Panc1 (cell line): ENCODE measurements around the gene MRC2. TPM values are rescaled to one million over a fixed set of nuclear protein-coding genes. Genes with fewer than 3 reads are reported as not detected.
A peak's percentile ranks its signal among the peaks of the same experiment; 100 is the strongest.

Source experiments
- ATAC-seq: fragments of 200-7000 bp; cut with Tn5 transposase; 2 replicates; pipeline ENCODE4 v1.9.1; 2020; ENCODE audit warnings: mild to moderate bottlenecking, moderate library complexity
- BruUV-seq: library from RNA; stranded (reverse); fragments of 400-500 nt; replicated peaks from 2 replicates; lab custom pipeline; 2021; lab: Mats Ljungman, UMichigan
- CTCF ChIA-PET: fragments of 300-600 bp; sonication (Branson Sonifier 250); formaldehyde crosslinking; loops from one replicate; lab custom pipeline; 2022; ENCODE audit warnings: antibody characterized with exemption; lab: Charles Lee
- POLR2A ChIA-PET: fragments of 300-600 bp; sonication (Branson Sonifier 250); formaldehyde crosslinking; loops from one replicate; lab custom pipeline; 2022; ENCODE audit warnings: antibody characterized with exemption; lab: Charles Lee
- DNase-seq: peaks from one replicate; pipeline ENCODE4 v3.0.0-alpha.2; 2010; ENCODE audit warnings: low read depth, low spot score
- H3K27ac ChIP-seq: 2 replicates; pipeline ENCODE4 v1.5.1; 2011; ENCODE audit warnings: mild to moderate bottlenecking, low read length, inconsistent platforms
- H3K27me3 ChIP-seq: fragments of 200-500 bp; sonication (Bioruptor generic); 2 replicates; pipeline ENCODE4 v1.6.0; 2014; ENCODE audit warnings: low read length, inconsistent platforms; ENCODE audit not compliant: control insufficient read depth, insufficient read depth
- H3K36me3 ChIP-seq: fragments of 200-500 bp; sonication (Bioruptor generic); 2 replicates; pipeline ENCODE4 v1.5.1; 2014; ENCODE audit warnings: inconsistent platforms, mild to moderate bottlenecking, low read length, moderate library complexity; ENCODE audit not compliant: control insufficient read depth, insufficient read depth
- H3K4me1 ChIP-seq: 2 replicates; pipeline ENCODE4 v1.5.1; 2011; ENCODE audit warnings: inconsistent platforms, mild to moderate bottlenecking, low read length, moderate library complexity; ENCODE audit not compliant: control insufficient read depth, insufficient read depth
- H3K4me3 ChIP-seq, 2 experiments: 2 replicates each; pipeline ENCODE4 v1.5.1; 2011 to 2012; ENCODE audit warnings: low read depth in 2 of 2, low read length in 2 of 2, mild to moderate bottlenecking in 2 of 2, inconsistent platforms in 1 of 2, moderate library complexity in 1 of 2
- H3K9me3 ChIP-seq: fragments of 200-500 bp; sonication (Bioruptor generic); 2 replicates; pipeline ENCODE4 v1.5.1; 2014; ENCODE audit warnings: low read depth, mild to moderate bottlenecking, inconsistent platforms, low read length, moderate library complexity; ENCODE audit not compliant: control insufficient read depth, insufficient read depth
- CTCF ChIP-seq: fragments of 450-650 bp; IDR thresholded peaks from 2 replicates; pipeline ENCODE4 v1.5.1; 2017; ENCODE audit warnings: mild to moderate bottlenecking
- POLR2AphosphoS5 ChIP-seq: IDR thresholded peaks from 2 replicates; pipeline ENCODE4 v1.6.1; 2012; ENCODE audit warnings: mild to moderate bottlenecking, low read depth, low read length, moderate library complexity
- REST ChIP-seq, 2 experiments: IDR thresholded peaks; 2 replicates each; pipeline ENCODE4 v1.6.1; 2011 to 2012; ENCODE audit warnings: low read depth in 2 of 2, control low read depth in 1 of 2, low read length in 1 of 2, mild to moderate bottlenecking in 1 of 2, moderate library complexity in 1 of 2; ENCODE audit not compliant: insufficient read depth in 1 of 2
- SIN3A ChIP-seq: IDR thresholded peaks from 2 replicates; pipeline ENCODE4 v1.6.1; 2012; ENCODE audit warnings: low read depth, mild to moderate bottlenecking, low read length, moderate library complexity, borderline replicate concordance; ENCODE audit not compliant: insufficient read depth
- TCF7L2 ChIP-seq: IDR thresholded peaks from 2 replicates; pipeline ENCODE4 v1.6.1; 2011; ENCODE audit warnings: mild to moderate bottlenecking, low read depth, low read length, inconsistent platforms
- in situ Hi-C: cut with HindIII; loops from 2 replicates; pipeline ENCODE4 v1.10.0; 2016; ENCODE audit warnings: low sequenced_read_pairs, low pct_unique_long_range_greater_than_20kb
- intact Hi-C: fragments of 100-400 bp; cut with micrococcal nuclease; formaldehyde crosslinking; loops from one replicate; pipeline ENCODE4 v1.10.0; 2022; ENCODE audit not compliant: unreplicated experiment
- total RNA-seq: library from RNA; stranded (reverse); gene quantifications from one replicate; pipeline ENCODE4 v1.2.1, GENCODE V29; 2021; ENCODE audit not compliant: unreplicated experiment

The MRC2 gene
- total RNA-seq, 1 experiment from 2014 or later: 120 TPM

GRCh38 chr17:62628831-62629555 lies 1.5 kb downstream of the MRC2 start:
- Histone ChIP-seq H3K9me3 (no peaks in the 10 kb centered on the region), H3K27ac (peak overlapping the region; percentile 75), H3K36me3 (no peaks in the 10 kb centered on the region), H3K4me3 (peak overlapping the region; percentile 63 to 87), H3K27me3 (no peaks in the 10 kb centered on the region), H3K4me1 (peaks cover 32% of the 10 kb centered on the region)
- DNase-seq (no peak), ATAC-seq (peak; percentile 11)
- no peak for TF ChIP-seq POLR2AphosphoS5
- TF ChIP-seq CTCF: no peak
- TF ChIP-seq SIN3A: no peak
- TF ChIP-seq TCF7L2: no peak
- no peak for TF ChIP-seq REST (IDR thresholded peaks at IDR 0.05; ENCODE audit: insufficient read depth in 1 of 2, low read depth in 2 of 2, low read length in 1 of 2)
- in situ Hi-C loops: no loop called here
- TSS peak; percentile 63 for BruUV-seq
- ChIA-PET POLR2A (no interaction called here), CTCF (no interaction called here)
- intact Hi-C loops: no loop called here

- DNase-seq: no peak
- BruUV-seq: TSS peak; percentile 61
- H3K27me3 ChIP-seq: no peaks in the 10 kb centered on the region
- peak overlapping the region; percentile 63 to 87 for H3K4me3 ChIP-seq
- no peaks in the 10 kb centered on the region for H3K9me3 ChIP-seq
- ATAC-seq: 0 out of 2 replicates have a peak, but pooled peaks have one; percentile 7
- H3K27ac ChIP-seq: peak overlapping the region; percentile 75
- intact Hi-C loops (no loop called here), in situ Hi-C loops (no loop called here)
- H3K36me3 ChIP-seq: no peaks in the 10 kb centered on the region
- ChIA-PET CTCF (no interaction called here), POLR2A (no interaction called here)
- peaks cover 32% of the 10 kb centered on the region for H3K4me1 ChIP-seq
- no peak for TF ChIP-seq SIN3A
- no peak for TF ChIP-seq TCF7L2
- TF ChIP-seq REST (IDR thresholded peaks at IDR 0.05; ENCODE audit: insufficient read depth in 1 of 2, low read depth in 2 of 2, low read length in 1 of 2): no peak
- TF ChIP-seq POLR2AphosphoS5: no peak
- no peak for TF ChIP-seq CTCF
Observed at GRCh38 chr17:62629556-62630364, 2.3 kb downstream of the MRC2 start.
